HEK293 (cell line): ENCODE measurements around the gene LILRB2.

Experiments
- CTCF ChIA-PET: fragments of 350-600 bp; formaldehyde crosslinking; extraction: SDS; loops from one replicate; lab custom pipeline; 2021; ENCODE audit warnings: antibody characterized with exemption; lab: Yijun Ruan, JAX
- POLR2A ChIA-PET: fragments of 300-600 bp; formaldehyde crosslinking; extraction: SDS; loops from one replicate; lab custom pipeline; 2020; ENCODE audit warnings: antibody characterized with exemption, inconsistent platforms; lab: Yijun Ruan, JAX
- H3K27ac ChIP-seq: fragments of 200-500 bp; sonication (Bioruptor generic); 2 replicates; pipeline ENCODE4 v1.5.1; 2014; ENCODE audit warnings: low read depth, low read length, control low read depth, inconsistent platforms; ENCODE audit errors: extremely low read depth
- H3K36me3 ChIP-seq, 2 experiments: fragments of 200-500 bp in 1 of 2; sonication (Bioruptor generic) in 1 of 2; 1 replicate in 1 of 2; 2 replicates in 1 of 2; pipeline ENCODE4 v1.5.1; 2014 to 2017; ENCODE audit warnings: inconsistent platforms in 2 of 2, low read length in 2 of 2; ENCODE audit not compliant: control insufficient read depth in 2 of 2, insufficient read depth in 1 of 2
- H3K4me1 ChIP-seq: fragments of 200-500 bp; sonication (Bioruptor generic); 2 replicates; pipeline ENCODE4 v1.5.1; 2014; ENCODE audit warnings: mild to moderate bottlenecking, low read length, inconsistent platforms; ENCODE audit not compliant: control insufficient read depth, insufficient read depth
- H3K4me3 ChIP-seq: 2 replicates; pipeline ENCODE4 v1.5.1; 2011; ENCODE audit warnings: low read depth, mild to moderate bottlenecking, control low read depth, low read length, moderate library complexity
- H3K9me3 ChIP-seq: fragments of 200-500 bp; sonication (Bioruptor generic); 2 replicates; pipeline ENCODE4 v1.5.1; 2014; ENCODE audit warnings: low read depth, low read length, inconsistent platforms; ENCODE audit not compliant: control insufficient read depth, insufficient read depth
- BCL11A ChIP-seq: fragments of 450-650 bp; formaldehyde crosslinking; IDR thresholded peaks from 2 replicates; pipeline ENCODE4 v1.5.1; 2016; ENCODE audit warnings: low read depth, missing biosample characterization, missing genetic modification characterization
- HOXD13 ChIP-seq: sonication (generic); formaldehyde crosslinking; IDR thresholded peaks from 2 replicates; pipeline ENCODE4 v1.8.0; 2022; ENCODE audit warnings: missing genetic modification reagents, borderline replicate concordance
- KLF10 ChIP-seq: fragments of 450-650 bp; IDR thresholded peaks from 2 replicates; pipeline ENCODE4 v1.5.1; 2018; ENCODE audit warnings: missing biosample characterization, mild to moderate bottlenecking, missing genetic modification characterization
- KLF16 ChIP-seq: fragments of 450-650 bp; formaldehyde crosslinking; IDR thresholded peaks from 2 replicates; pipeline ENCODE4 v1.5.1; 2017; ENCODE audit warnings: missing biosample characterization, missing genetic modification characterization
- KLF7 ChIP-seq: fragments of 450-650 bp; formaldehyde crosslinking; IDR thresholded peaks from 2 replicates; pipeline ENCODE4 v1.5.1; 2016; ENCODE audit warnings: missing biosample characterization, missing genetic modification characterization, borderline replicate concordance
- MEIS1 ChIP-seq: sonication (generic); formaldehyde crosslinking; IDR thresholded peaks from 2 replicates; pipeline ENCODE4 v1.8.1; 2022; ENCODE audit warnings: missing genetic modification reagents, mild to moderate bottlenecking, borderline replicate concordance
- SP3 ChIP-seq: fragments of 450-650 bp; formaldehyde crosslinking; IDR thresholded peaks from 2 replicates; pipeline ENCODE4 v1.5.1; 2016; ENCODE audit warnings: missing biosample characterization, missing genetic modification characterization
- YY1 ChIP-seq: fragments of 450-650 bp; formaldehyde crosslinking; IDR thresholded peaks from 2 replicates; pipeline ENCODE4 v1.5.1; 2018; ENCODE audit warnings: missing biosample characterization, missing genetic modification characterization
- ZBTB10 ChIP-seq: fragments of 450-650 bp; formaldehyde crosslinking; IDR thresholded peaks from 2 replicates; pipeline ENCODE4 v1.5.1; 2016; ENCODE audit warnings: missing biosample characterization, missing genetic modification characterization
- ZFHX2 ChIP-seq: fragments of 450-650 bp; formaldehyde crosslinking; conservative IDR thresholded peaks from 2 replicates; pipeline ENCODE4 v1.5.1; 2016; ENCODE audit warnings: missing biosample characterization, missing genetic modification characterization
- ZFP37 ChIP-seq: fragments of 450-650 bp; formaldehyde crosslinking; IDR thresholded peaks from 2 replicates; pipeline ENCODE4 v1.5.1; 2016; ENCODE audit warnings: missing biosample characterization, missing genetic modification characterization
- ZIC2 ChIP-seq: fragments of 450-650 bp; formaldehyde crosslinking; IDR thresholded peaks from 2 replicates; pipeline ENCODE4 v1.5.1; 2016; ENCODE audit warnings: missing biosample characterization, missing genetic modification characterization
- ZNF114 ChIP-seq: fragments of 450-650 bp; formaldehyde crosslinking; IDR thresholded peaks from 2 replicates; pipeline ENCODE4 v1.5.0; 2017; ENCODE audit warnings: missing biosample characterization, missing genetic modification characterization
- ZNF140 ChIP-seq: fragments of 450-650 bp; formaldehyde crosslinking; IDR thresholded peaks from 2 replicates; pipeline ENCODE4 v1.5.1; 2016; ENCODE audit warnings: missing biosample characterization, missing genetic modification characterization
- ZNF16 ChIP-seq: fragments of 450-650 bp; formaldehyde crosslinking; IDR thresholded peaks from 2 replicates; pipeline ENCODE4 v1.5.1; 2016; ENCODE audit warnings: low read depth, missing biosample characterization, missing genetic modification characterization
- ZNF23 ChIP-seq: fragments of 450-650 bp; formaldehyde crosslinking; IDR thresholded peaks from 2 replicates; pipeline ENCODE4 v1.5.1; 2016; ENCODE audit warnings: missing biosample characterization, missing genetic modification characterization, borderline replicate concordance
- ZNF248 ChIP-seq: fragments of 450-650 bp; formaldehyde crosslinking; IDR thresholded peaks from 2 replicates; pipeline ENCODE4 v1.5.1; 2017; ENCODE audit warnings: missing biosample characterization, missing genetic modification characterization
- ZNF266 ChIP-seq: fragments of 450-650 bp; formaldehyde crosslinking; IDR thresholded peaks from 2 replicates; pipeline ENCODE4 v1.5.1; 2016; ENCODE audit warnings: missing biosample characterization, missing genetic modification characterization, low read depth
- ZNF311 ChIP-seq: fragments of 450-650 bp; formaldehyde crosslinking; IDR thresholded peaks from 2 replicates; pipeline ENCODE4 v1.5.1; 2017; ENCODE audit warnings: missing biosample characterization, missing genetic modification characterization, borderline replicate concordance
- ZNF341 ChIP-seq: fragments of 450-650 bp; formaldehyde crosslinking; IDR thresholded peaks from 2 replicates; pipeline ENCODE4; 2016; ENCODE audit warnings: low read depth, missing biosample characterization, missing genetic modification characterization
- ZNF350 ChIP-seq: fragments of 450-650 bp; formaldehyde crosslinking; IDR thresholded peaks from 2 replicates; pipeline ENCODE4 v1.5.0; 2017; ENCODE audit warnings: missing biosample characterization, mild to moderate bottlenecking, missing genetic modification characterization
- ZNF366 ChIP-seq: fragments of 450-650 bp; formaldehyde crosslinking; conservative IDR thresholded peaks from 2 replicates; pipeline ENCODE4 v1.5.1; 2016; ENCODE audit warnings: missing biosample characterization, missing genetic modification characterization
- ZNF544 ChIP-seq: fragments of 450-650 bp; formaldehyde crosslinking; IDR thresholded peaks from 2 replicates; pipeline ENCODE4 v1.5.0; 2017; ENCODE audit warnings: missing biosample characterization, missing genetic modification characterization
- ZNF555 ChIP-seq: fragments of 450-650 bp; formaldehyde crosslinking; conservative IDR thresholded peaks from 2 replicates; pipeline ENCODE4 v1.5.1; 2017; ENCODE audit warnings: missing biosample characterization, mild to moderate bottlenecking, missing genetic modification characterization, inconsistent platforms
- ZNF580 ChIP-seq: fragments of 450-650 bp; formaldehyde crosslinking; IDR thresholded peaks from 2 replicates; pipeline ENCODE4 v1.5.1; 2016; ENCODE audit warnings: missing biosample characterization, missing genetic modification characterization
- ZNF777 ChIP-seq: fragments of 450-650 bp; formaldehyde crosslinking; IDR thresholded peaks from 2 replicates; pipeline ENCODE4 v1.5.1; 2017; ENCODE audit warnings: missing biosample characterization, missing genetic modification characterization, borderline replicate concordance
- TF ChIP-seq, protein P1 (sequence below): fragments of 450-650 bp; formaldehyde crosslinking; IDR thresholded peaks from 2 replicates; pipeline ENCODE4 v1.5.1; 2017; ENCODE audit warnings: missing biosample characterization, missing genetic modification characterization
- TF ChIP-seq, protein P2 (sequence below): fragments of 450-650 bp; formaldehyde crosslinking; IDR thresholded peaks from 2 replicates; pipeline ENCODE4 v1.5.1; 2016; ENCODE audit warnings: missing biosample characterization, missing genetic modification characterization

The LILRB2 gene

DNA sequence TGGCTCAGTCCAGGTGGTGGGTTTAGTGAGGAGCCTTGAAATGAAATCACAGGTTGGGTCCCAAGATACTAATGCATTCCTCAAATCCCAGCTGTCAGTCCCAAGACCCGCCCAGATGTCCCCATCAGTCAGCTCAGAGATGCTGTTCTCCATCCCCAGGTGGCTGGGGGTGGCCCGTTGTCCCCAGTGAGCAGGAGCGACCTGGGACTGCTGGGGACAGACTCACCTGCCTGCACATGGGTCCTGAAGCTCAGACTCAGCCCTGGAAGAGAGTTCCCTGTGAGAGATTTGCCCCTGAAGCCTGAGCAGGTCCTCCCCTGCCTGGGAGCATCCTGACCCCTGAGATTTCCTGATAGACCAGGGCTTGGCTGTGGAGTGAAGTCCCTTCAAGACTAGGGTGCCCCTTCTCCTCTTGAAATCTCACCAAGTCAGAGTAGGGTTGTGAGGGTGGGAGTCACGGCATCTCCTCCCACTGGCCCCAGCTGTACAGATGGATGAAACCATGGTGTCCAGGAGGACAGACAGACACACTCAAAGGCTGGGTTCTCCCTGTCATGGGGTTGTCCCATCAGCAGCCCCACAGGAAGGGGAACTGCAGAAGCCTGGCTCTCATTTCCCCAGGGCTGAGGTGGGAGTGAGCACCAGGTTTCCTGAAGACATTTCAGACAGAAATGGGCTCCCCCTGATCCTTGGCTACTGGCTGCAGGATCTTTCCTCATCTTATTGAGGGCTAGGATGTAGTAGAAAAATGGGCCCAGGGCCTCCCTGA lies 17.6 kb upstream of the LILRB2 start:
- H3K27ac ChIP-seq: no peak overlapping the region
- ChIA-PET POLR2A (no interaction called here), CTCF (interaction anchor here (0.9 to 1.7 kb wide), 2 partner anchors 33 to 110 kb away, joined by 3 to 8 read pairs; no protein-coding TSS in a partner anchor)
- H3K9me3 ChIP-seq: no peaks in the 10 kb centered on the region
- H3K4me1 ChIP-seq: no peaks in the 10 kb centered on the region
- TF ChIP-seq KLF16 (tag by site-specific recombination) (no peak), ZNF580 (tag by site-specific recombination) (no peak), ZNF248 (tag by site-specific recombination) (no peak), ZNF544 (tag by site-specific recombination) (no peak), ZNF114 (no peak), ZNF341 (tag by site-specific recombination) (no peak), ZNF777 (no peak), ZFP37 (tag by site-specific recombination) (no peak), ZFHX2 (tag by site-specific recombination) (no peak), KLF7 (no peak), ZIC2 (no peak), ZNF555 (no peak), MEIS1 (CRISPR knock-in tag) (no peak), ZNF23 (tag by site-specific recombination) (no peak), ZNF311 (tag by site-specific recombination) (no peak), BCL11A (tag by site-specific recombination) (no peak), HOXD13 (CRISPR knock-in tag) (no peak)
- H3K36me3 ChIP-seq: no peaks in the 10 kb centered on the region
- no peak overlapping the region for H3K4me3 ChIP-seq

- H3K4me1 ChIP-seq: no peaks in the 10 kb centered on the region
- no peaks in the 10 kb centered on the region for H3K9me3 ChIP-seq
- no peak overlapping the region for H3K27ac ChIP-seq
- POLR2A ChIA-PET: no interaction called here
- H3K4me3 ChIP-seq: no peak overlapping the region
- CTCF ChIA-PET: interaction anchor here (0.9 to 1.7 kb wide), 2 partner anchors 32 to 109 kb away, joined by 3 to 8 read pairs; no protein-coding TSS in a partner anchor
- no peaks in the 10 kb centered on the region for H3K36me3 ChIP-seq
- no peak for TF ChIP-seq ZNF16 (tag by site-specific recombination)
- TF ChIP-seq YY1: no peak
- no peak for TF ChIP-seq ZBTB10 (tag by site-specific recombination)
- no peak for TF ChIP-seq KLF10 (tag by site-specific recombination)
- TF ChIP-seq, protein P1, sequence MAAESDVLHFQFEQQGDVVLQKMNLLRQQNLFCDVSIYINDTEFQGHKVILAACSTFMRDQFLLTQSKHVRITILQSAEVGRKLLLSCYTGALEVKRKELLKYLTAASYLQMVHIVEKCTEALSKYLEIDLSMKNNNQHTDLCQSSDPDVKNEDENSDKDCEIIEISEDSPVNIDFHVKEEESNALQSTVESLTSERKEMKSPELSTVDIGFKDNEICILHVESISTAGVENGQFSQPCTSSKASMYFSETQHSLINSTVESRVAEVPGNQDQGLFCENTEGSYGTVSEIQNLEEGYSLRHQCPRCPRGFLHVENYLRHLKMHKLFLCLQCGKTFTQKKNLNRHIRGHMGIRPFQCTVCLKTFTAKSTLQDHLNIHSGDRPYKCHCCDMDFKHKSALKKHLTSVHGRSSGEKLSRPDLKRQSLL (tag by site-specific recombination): no peak
- no peak for TF ChIP-seq ZNF350 (tag by site-specific recombination)
- TF ChIP-seq ZNF114: no peak
- TF ChIP-seq ZNF140: no peak
- no peak for TF ChIP-seq SP3
- no peak for TF ChIP-seq ZNF266
- TF ChIP-seq, protein P2, sequence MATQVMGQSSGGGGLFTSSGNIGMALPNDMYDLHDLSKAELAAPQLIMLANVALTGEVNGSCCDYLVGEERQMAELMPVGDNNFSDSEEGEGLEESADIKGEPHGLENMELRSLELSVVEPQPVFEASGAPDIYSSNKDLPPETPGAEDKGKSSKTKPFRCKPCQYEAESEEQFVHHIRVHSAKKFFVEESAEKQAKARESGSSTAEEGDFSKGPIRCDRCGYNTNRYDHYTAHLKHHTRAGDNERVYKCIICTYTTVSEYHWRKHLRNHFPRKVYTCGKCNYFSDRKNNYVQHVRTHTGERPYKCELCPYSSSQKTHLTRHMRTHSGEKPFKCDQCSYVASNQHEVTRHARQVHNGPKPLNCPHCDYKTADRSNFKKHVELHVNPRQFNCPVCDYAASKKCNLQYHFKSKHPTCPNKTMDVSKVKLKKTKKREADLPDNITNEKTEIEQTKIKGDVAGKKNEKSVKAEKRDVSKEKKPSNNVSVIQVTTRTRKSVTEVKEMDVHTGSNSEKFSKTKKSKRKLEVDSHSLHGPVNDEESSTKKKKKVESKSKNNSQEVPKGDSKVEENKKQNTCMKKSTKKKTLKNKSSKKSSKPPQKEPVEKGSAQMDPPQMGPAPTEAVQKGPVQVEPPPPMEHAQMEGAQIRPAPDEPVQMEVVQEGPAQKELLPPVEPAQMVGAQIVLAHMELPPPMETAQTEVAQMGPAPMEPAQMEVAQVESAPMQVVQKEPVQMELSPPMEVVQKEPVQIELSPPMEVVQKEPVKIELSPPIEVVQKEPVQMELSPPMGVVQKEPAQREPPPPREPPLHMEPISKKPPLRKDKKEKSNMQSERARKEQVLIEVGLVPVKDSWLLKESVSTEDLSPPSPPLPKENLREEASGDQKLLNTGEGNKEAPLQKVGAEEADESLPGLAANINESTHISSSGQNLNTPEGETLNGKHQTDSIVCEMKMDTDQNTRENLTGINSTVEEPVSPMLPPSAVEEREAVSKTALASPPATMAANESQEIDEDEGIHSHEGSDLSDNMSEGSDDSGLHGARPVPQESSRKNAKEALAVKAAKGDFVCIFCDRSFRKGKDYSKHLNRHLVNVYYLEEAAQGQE (tag by site-specific recombination): no peak
- TF ChIP-seq ZNF366 (tag by site-specific recombination): no peak
Measured at GRCh38 chr19:54297759-54298305, 16.9 kb upstream of the LILRB2 start.
